HepG2 (cell line): Measurements from ENCODE around the gene OR6C4. TPM values are rescaled to one million over a fixed set of nuclear protein-coding genes. Genes with fewer than 3 reads are reported as not detected.
A peak's percentile ranks its signal among the peaks of the same experiment; 100 is the strongest.

ENCODE experiments used
- AHDC1 ChIP-seq: sonication (generic); formaldehyde crosslinking; IDR thresholded peaks from 2 replicates; pipeline ENCODE4 v1.5.1; 2020; ENCODE audit warnings: mild to moderate bottlenecking, missing genetic modification reagents, borderline replicate concordance
- ARID3A ChIP-seq: IDR thresholded peaks from 2 replicates; pipeline ENCODE4 v1.6.1; 2012; ENCODE audit warnings: low read depth, low read length, improper control_type of control experiment
- ATRX ChIP-seq: sonication (generic); formaldehyde crosslinking; IDR thresholded peaks from 2 replicates; pipeline ENCODE4 v1.4.0; 2020; ENCODE audit warnings: missing genetic modification reagents, borderline replicate concordance
- BRF2 ChIP-seq: sonication (generic); formaldehyde crosslinking; IDR thresholded peaks from 2 replicates; pipeline ENCODE4 v1.8.1; 2022; ENCODE audit warnings: mild to moderate bottlenecking, missing genetic modification reagents
- CREB1 ChIP-seq, 2 experiments: fragments of 450-650 bp in 1 of 2; IDR thresholded peaks; 2 replicates each; pipeline ENCODE4 v1.6.1; 2016 to 2017; ENCODE audit warnings: control low read depth in 1 of 2, mild to moderate bottlenecking in 1 of 2, missing compliant biosample characterization in 1 of 2, missing genetic modification characterization in 1 of 2
- HNF1B ChIP-seq: sonication (generic); formaldehyde crosslinking; IDR thresholded peaks from 2 replicates; pipeline ENCODE4 v1.5.1; 2020; ENCODE audit warnings: mild to moderate bottlenecking, moderate library complexity, missing genetic modification reagents
- HNF4G ChIP-seq, 2 experiments: sonication (generic) in 1 of 2; formaldehyde crosslinking in 1 of 2; IDR thresholded peaks; 2 replicates each; pipeline versions ENCODE4 v1.4.0 to v1.6.1; 2011 to 2020; ENCODE audit warnings: borderline replicate concordance in 2 of 2, low read depth in 2 of 2, mild to moderate bottlenecking in 2 of 2, low read length in 1 of 2, missing genetic modification reagents in 1 of 2, moderate library complexity in 1 of 2
- MTA3 ChIP-seq: sonication (generic); formaldehyde crosslinking; IDR thresholded peaks from 2 replicates; pipeline ENCODE4 v1.4.0; 2020; ENCODE audit warnings: missing genetic modification reagents
- MTERF4 ChIP-seq: sonication (generic); formaldehyde crosslinking; IDR thresholded peaks from 2 replicates; pipeline ENCODE4 v1.8.0; 2023; ENCODE audit warnings: mild to moderate bottlenecking, missing genetic modification reagents
- MXD3 ChIP-seq: IDR thresholded peaks from 2 replicates; pipeline ENCODE4 v1.6.1; 2016; ENCODE audit warnings: mild to moderate bottlenecking, missing biosample characterization, missing genetic modification reagents
- NCOR1 ChIP-seq: fragments of 200-600 bp; sonication (generic); IDR thresholded peaks from 2 replicates; pipeline ENCODE4 v1.7.0; 2017; ENCODE audit warnings: antibody characterized with exemption, low read length, borderline replicate concordance
- SAP130 ChIP-seq: IDR thresholded peaks from 2 replicates; pipeline ENCODE4 v1.6.1; 2016; ENCODE audit warnings: low read depth
- ZMYM4 ChIP-seq: sonication (generic); formaldehyde crosslinking; IDR thresholded peaks from 2 replicates; pipeline ENCODE4 v1.8.1; 2023; ENCODE audit warnings: mild to moderate bottlenecking, missing genetic modification reagents
- ZNF451 ChIP-seq: sonication (generic); formaldehyde crosslinking; IDR thresholded peaks from 2 replicates; pipeline ENCODE4 v1.5.0; 2020; ENCODE audit warnings: mild to moderate bottlenecking, missing genetic modification reagents
- ZNF570 ChIP-seq: sonication (generic); formaldehyde crosslinking; IDR thresholded peaks from 2 replicates; pipeline ENCODE4 v1.4.0; 2020; ENCODE audit warnings: mild to moderate bottlenecking, missing genetic modification reagents, borderline replicate concordance
- ZNF724P ChIP-seq: sonication (generic); formaldehyde crosslinking; IDR thresholded peaks from 2 replicates; pipeline ENCODE4 v1.8.0; 2022; ENCODE audit warnings: missing genetic modification reagents, borderline replicate concordance
- polyA plus RNA-seq, 8 experiments: library from polyadenylated mRNA; depleted of rRNA in 3 of 8; stranded (reverse) in 7 of 8; unstranded in 1 of 8; fragments of >200 nt; fragmentation: Illumina TruSeq in 4 of 8; extraction: Trizol in 4 of 8; gene quantifications; 2 replicates each; pipeline versions ENCODE4 v1.2.1 to v1.2.3, GENCODE V29; 2011 to 2016; ENCODE audit warnings: low read depth in 4 of 8, missing spikeins in 1 of 8, mixed read lengths in 1 of 8; ENCODE audit not compliant: insufficient read depth in 1 of 8
- total RNA-seq, 5 experiments: library from RNA; depleted of rRNA; stranded (reverse); fragments of >200 nt; fragmentation: Illumina TruSeq; extraction: Trizol; gene quantifications; 2 replicates each; pipeline ENCODE4 v1.2.3, GENCODE V29; 2016; ENCODE audit warnings: low read depth in 1 of 5

OR6C4 gene
- total and polyA plus RNA-seq, 2 of the 13 experiments (the other 11 are each of a cell fraction or from before 2014, with no cell fraction given), result not detected

GRCh38 chr12:55499810-55500252 lies 49.6 kb upstream of the OR6C4 start (continued):
- TF ChIP-seq AHDC1 (CRISPR knock-in tag) (peak; percentile 94), SAP130 (peak; percentile 61), MTA3 (no peak), MTERF4 (CRISPR knock-in tag) (no peak), ZMYM4 (CRISPR knock-in tag) (peak; percentile 57; the same call in 1 of the 2 replicates), ZNF570 (no peak), HNF4G (IDR thresholded peaks at IDR 0.05; ENCODE audit: borderline replicate concordance, low read depth, low read length) (peak; percentile 94), HNF4G (CRISPR knock-in tag; IDR thresholded peaks at IDR 0.05; ENCODE audit: borderline replicate concordance, low read depth) (peak; percentile 68), ZNF451 (CRISPR knock-in tag) (no peak), NCOR1 (peak; percentile 91), CREB1 (IDR thresholded peaks at IDR 0.05) (no peak), CREB1 (CRISPR knock-in tag; IDR thresholded peaks at IDR 0.05) (peak; percentile 58), BRF2 (CRISPR knock-in tag) (no peak), ATRX (CRISPR knock-in tag) (no peak), ZNF724P (CRISPR knock-in tag) (no peak), ARID3A (peak; percentile 74; the same call in 1 of the 2 replicates), HNF1B (CRISPR knock-in tag) (peak; percentile 78; the same call in 1 of the 2 replicates), MXD3 (CRISPR knock-in tag) (no peak)
